IgD-negative memory B cell (primary cell): ENCODE measurements around the gene HEATR5A. TPM values are rescaled to one million over a fixed set of nuclear protein-coding genes. Genes with fewer than 3 reads are reported as not detected.

ENCODE experiments used
- polyA plus RNA-seq: library from polyadenylated mRNA; unstranded; fragments of 300-500 nt; fragmentation: Illumina TruSeq; gene quantifications from one replicate; pipeline ENCODE4 v1.2.3, GENCODE V29; 2021

HEATR5A gene
- polyA plus RNA-seq, 1 donor from 2014 or later: 10.2 TPM

Other genes with a start within 250 kb of the HEATR5A start
- gene HECTD1, start 212.8 kb downstream of the HEATR5A start, polyA plus RNA-seq: 30.9 TPM
- gene DTD2, start 37.0 kb upstream of the HEATR5A start, polyA plus RNA-seq: 22.1 TPM
- gene GPR33, start 67.5 kb upstream of the HEATR5A start, polyA plus RNA-seq: not detected
- 9.6 TPM for gene NUBPL, start 140.9 kb upstream of the HEATR5A start, polyA plus RNA-seq